ENCODE measurements around the gene FAM72A.
"Not testable (repeated sequence)": the region's sequence is repeated elsewhere in the genome, so short reads cannot be mapped to it uniquely, and the experiment has no call there.

FAM72A gene

GRCh38 chr1:206204159-206204511 is 1.5 kb upstream of the FAM72A start:
- Histone ChIP-seq H3K4me3 (ENCODE audit: low read depth in 1 of 2, low read length in 2 of 2) (peak overlapping the region in 1 of 2 experiments; percentile 59; a peak in 2 of 4 replicates), H3K4me2 (ENCODE audit: insufficient read depth, low read length) (peak overlapping the region; percentile 55; the same call in 1 of the 2 replicates), H3K9ac (ENCODE audit: low read depth, low read length) (peak overlapping the region; percentile 39; the same call in 1 of the 2 replicates)
- H3K4me1 ChIP-seq (ENCODE audit: insufficient read depth, low read length); H4K20me1 ChIP-seq (ENCODE audit: insufficient read depth, low read length); H3K79me2 ChIP-seq (ENCODE audit: insufficient read depth, low read length); H2AFZ ChIP-seq (ENCODE audit: low read depth, low read length); H3K9me3 ChIP-seq (ENCODE audit: insufficient read depth, low read length, severe bottlenecking); H3K36me3 ChIP-seq (ENCODE audit: insufficient read depth, low read length); ATAC-seq (ENCODE audit: insufficient read depth, low read depth); H3K27me3 ChIP-seq (ENCODE audit: insufficient read depth, low read length, poor library complexity); H3K27ac ChIP-seq (ENCODE audit: low read length): not testable (repeated sequence)
- DNase-seq = peak; percentile 25

GRCh38 chr1:206203364-206204158 is 922 bp upstream of the FAM72A start, which contains the start of gene SRGAP2:
SRGAP2 (plus strand) TSS chr1:206203541; CDS start chr1:206205971, 2,430 bp downstream.
- DNase-seq (peak; percentile 77), ATAC-seq (ENCODE audit: insufficient read depth, low read depth) (peak; percentile 70)
- H3K36me3 ChIP-seq (ENCODE audit: insufficient read depth, low read length); H3K27me3 ChIP-seq (ENCODE audit: insufficient read depth, low read length, poor library complexity); H3K79me2 ChIP-seq (ENCODE audit: insufficient read depth, low read length); H4K20me1 ChIP-seq (ENCODE audit: insufficient read depth, low read length); H3K9me3 ChIP-seq (ENCODE audit: insufficient read depth, low read length, severe bottlenecking); H3K4me1 ChIP-seq (ENCODE audit: insufficient read depth, low read length): not testable (repeated sequence)
- Histone ChIP-seq H2AFZ (ENCODE audit: low read depth, low read length) (peak within 1 kb of the TSS; percentile 58), H3K27ac (ENCODE audit: low read length) (peak within 1 kb of the TSS; percentile 52; the same call in 1 of the 2 replicates), H3K4me3 (ENCODE audit: low read depth in 1 of 2, low read length in 2 of 2) (peak within 1 kb of the TSS in 1 of 2 experiments; percentile 59; a peak in 2 of 4 replicates), H3K9ac (ENCODE audit: low read depth, low read length) (peak within 1 kb of the TSS; percentile 50), H3K4me2 (ENCODE audit: insufficient read depth, low read length) (peak within 1 kb of the TSS; percentile 55)

GRCh38 chr1:206196748-206197424 is 5.8 kb downstream of the FAM72A start:
- not testable (repeated sequence) for H3K4me2 ChIP-seq (ENCODE audit: insufficient read depth, low read length); H3K27ac ChIP-seq (ENCODE audit: low read length); H3K36me3 ChIP-seq (ENCODE audit: insufficient read depth, low read length); H3K79me2 ChIP-seq (ENCODE audit: insufficient read depth, low read length); H2AFZ ChIP-seq (ENCODE audit: low read depth, low read length); H3K27me3 ChIP-seq (ENCODE audit: insufficient read depth, low read length, poor library complexity); H3K4me1 ChIP-seq (ENCODE audit: insufficient read depth, low read length); H3K4me3 ChIP-seq (ENCODE audit: low read depth in 1 of 2, low read length in 2 of 2); H3K9ac ChIP-seq (ENCODE audit: low read depth, low read length); H4K20me1 ChIP-seq (ENCODE audit: insufficient read depth, low read length); H3K9me3 ChIP-seq (ENCODE audit: insufficient read depth, low read length, severe bottlenecking); DNase-seq; ATAC-seq (ENCODE audit: insufficient read depth, low read depth)

- not testable (repeated sequence) for H3K9me3 ChIP-seq (ENCODE audit: insufficient read depth, low read length, severe bottlenecking); ATAC-seq (ENCODE audit: insufficient read depth, low read depth); H3K4me1 ChIP-seq (ENCODE audit: insufficient read depth, low read length); H3K79me2 ChIP-seq (ENCODE audit: insufficient read depth, low read length); H3K27me3 ChIP-seq (ENCODE audit: insufficient read depth, low read length, poor library complexity); H3K27ac ChIP-seq (ENCODE audit: low read length); H3K36me3 ChIP-seq (ENCODE audit: insufficient read depth, low read length); H4K20me1 ChIP-seq (ENCODE audit: insufficient read depth, low read length); DNase-seq; H3K9ac ChIP-seq (ENCODE audit: low read depth, low read length); H3K4me3 ChIP-seq (ENCODE audit: low read depth in 1 of 2, low read length in 2 of 2); H3K4me2 ChIP-seq (ENCODE audit: insufficient read depth, low read length); H2AFZ ChIP-seq (ENCODE audit: low read depth, low read length)
These were observed 7.5 kb downstream of the FAM72A start for GRCh38 chr1:206195182-206195581.

- not testable (repeated sequence) for H3K27me3 ChIP-seq (ENCODE audit: insufficient read depth, low read length, poor library complexity); H4K20me1 ChIP-seq (ENCODE audit: insufficient read depth, low read length); H3K79me2 ChIP-seq (ENCODE audit: insufficient read depth, low read length); DNase-seq; H3K9me3 ChIP-seq (ENCODE audit: insufficient read depth, low read length, severe bottlenecking); H3K36me3 ChIP-seq (ENCODE audit: insufficient read depth, low read length); H3K4me1 ChIP-seq (ENCODE audit: insufficient read depth, low read length); H3K4me2 ChIP-seq (ENCODE audit: insufficient read depth, low read length); ATAC-seq (ENCODE audit: insufficient read depth, low read depth); H2AFZ ChIP-seq (ENCODE audit: low read depth, low read length); H3K9ac ChIP-seq (ENCODE audit: low read depth, low read length); H3K27ac ChIP-seq (ENCODE audit: low read length); H3K4me3 ChIP-seq (ENCODE audit: low read depth in 1 of 2, low read length in 2 of 2)
These were observed 15.8 kb downstream of the FAM72A start for GRCh38 chr1:206186826-206187225.

- DNase-seq; H2AFZ ChIP-seq (ENCODE audit: low read depth, low read length): not testable (repeated sequence)
These were observed 16.9 kb downstream of the FAM72A start for GRCh38 chr1:206185778-206186177.

GRCh38 chr1:206183788-206184187 is 18.9 kb downstream of the FAM72A start:
- H3K4me1 ChIP-seq (ENCODE audit: insufficient read depth, low read length); H3K27me3 ChIP-seq (ENCODE audit: insufficient read depth, low read length, poor library complexity); H3K4me3 ChIP-seq (ENCODE audit: low read depth in 1 of 2, low read length in 2 of 2); H3K9ac ChIP-seq (ENCODE audit: low read depth, low read length); H3K9me3 ChIP-seq (ENCODE audit: insufficient read depth, low read length, severe bottlenecking); H3K79me2 ChIP-seq (ENCODE audit: insufficient read depth, low read length); H4K20me1 ChIP-seq (ENCODE audit: insufficient read depth, low read length); H2AFZ ChIP-seq (ENCODE audit: low read depth, low read length); DNase-seq; ATAC-seq (ENCODE audit: insufficient read depth, low read depth); H3K27ac ChIP-seq (ENCODE audit: low read length); H3K36me3 ChIP-seq (ENCODE audit: insufficient read depth, low read length); H3K4me2 ChIP-seq (ENCODE audit: insufficient read depth, low read length): not testable (repeated sequence)

More at GRCh38 chr1:206185778-206186177, 16.9 kb downstream of the FAM72A start:
- H3K4me3 ChIP-seq (ENCODE audit: low read depth in 1 of 2, low read length in 2 of 2); H3K27me3 ChIP-seq (ENCODE audit: insufficient read depth, low read length, poor library complexity); H3K4me1 ChIP-seq (ENCODE audit: insufficient read depth, low read length); H4K20me1 ChIP-seq (ENCODE audit: insufficient read depth, low read length); H3K27ac ChIP-seq (ENCODE audit: low read length); ATAC-seq (ENCODE audit: insufficient read depth, low read depth); H3K9ac ChIP-seq (ENCODE audit: low read depth, low read length); H3K4me2 ChIP-seq (ENCODE audit: insufficient read depth, low read length); H3K36me3 ChIP-seq (ENCODE audit: insufficient read depth, low read length); H3K9me3 ChIP-seq (ENCODE audit: insufficient read depth, low read length, severe bottlenecking); H3K79me2 ChIP-seq (ENCODE audit: insufficient read depth, low read length): not testable (repeated sequence)
